HEK293 (cell line): ENCODE data around the gene GMEB2.
A peak's percentile ranks its signal among the peaks of the same experiment; 100 is the strongest.

Experiments used
- ATF2 ChIP-seq: fragments of 450-650 bp; formaldehyde crosslinking; IDR thresholded peaks from 2 replicates; pipeline ENCODE4 v1.5.1; 2016; ENCODE audit warnings: missing biosample characterization, missing genetic modification characterization, low read depth
- BCL11B ChIP-seq: fragments of 450-650 bp; formaldehyde crosslinking; IDR thresholded peaks from 2 replicates; pipeline ENCODE4 v1.5.1; 2016; ENCODE audit warnings: low read depth, missing biosample characterization, missing genetic modification characterization
- CTCF ChIP-seq: fragments of 450-650 bp; formaldehyde crosslinking; IDR thresholded peaks from 2 replicates; pipeline ENCODE4 v1.5.1; 2016; ENCODE audit warnings: missing biosample characterization, missing genetic modification characterization
- FEZF1 ChIP-seq: fragments of 450-650 bp; formaldehyde crosslinking; IDR thresholded peaks from 2 replicates; pipeline ENCODE4 v1.5.1; 2016; ENCODE audit warnings: missing biosample characterization, missing genetic modification characterization
- HOXC10 ChIP-seq: sonication (generic); formaldehyde crosslinking; IDR thresholded peaks from 2 replicates; pipeline ENCODE4 v1.8.1; 2023; ENCODE audit warnings: mild to moderate bottlenecking, missing genetic modification reagents
- YY2 ChIP-seq: fragments of 450-650 bp; formaldehyde crosslinking; IDR thresholded peaks from 2 replicates; pipeline ENCODE4 v1.5.1; 2016; ENCODE audit warnings: missing biosample characterization, missing genetic modification characterization
- ZBTB17 ChIP-seq: fragments of 450-650 bp; formaldehyde crosslinking; IDR thresholded peaks from 2 replicates; pipeline ENCODE4 v1.5.1; 2016; ENCODE audit warnings: missing biosample characterization, missing genetic modification characterization
- ZBTB26 ChIP-seq: fragments of 450-650 bp; formaldehyde crosslinking; optimal IDR thresholded peaks from 2 replicates; pipeline ENCODE3; 2016; ENCODE audit warnings: missing biosample characterization, mild to moderate bottlenecking, missing genetic modification characterization
- ZBTB49 ChIP-seq: fragments of 450-650 bp; formaldehyde crosslinking; IDR thresholded peaks from 2 replicates; pipeline ENCODE4 v1.5.1; 2016; ENCODE audit warnings: missing biosample characterization, missing genetic modification characterization, low read depth
- ZFP37 ChIP-seq: fragments of 450-650 bp; formaldehyde crosslinking; IDR thresholded peaks from 2 replicates; pipeline ENCODE4 v1.5.1; 2016; ENCODE audit warnings: missing biosample characterization, missing genetic modification characterization
- ZFP41 ChIP-seq: fragments of 450-650 bp; formaldehyde crosslinking; IDR thresholded peaks from 2 replicates; pipeline ENCODE4 v1.5.1; 2016; ENCODE audit warnings: missing biosample characterization, missing genetic modification characterization, borderline replicate concordance
- ZNF121 ChIP-seq: fragments of 450-650 bp; formaldehyde crosslinking; IDR thresholded peaks from 2 replicates; pipeline ENCODE4 v1.5.1; 2016; ENCODE audit warnings: missing biosample characterization, missing genetic modification characterization
- ZNF138 ChIP-seq: fragments of 450-650 bp; formaldehyde crosslinking; IDR thresholded peaks from 2 replicates; pipeline ENCODE4 v1.5.1; 2016; ENCODE audit warnings: missing biosample characterization, missing genetic modification characterization, borderline replicate concordance
- ZNF214 ChIP-seq: fragments of 450-650 bp; formaldehyde crosslinking; IDR thresholded peaks from 2 replicates; pipeline ENCODE4 v1.5.1; 2017; ENCODE audit warnings: missing biosample characterization, mild to moderate bottlenecking, missing genetic modification characterization, borderline replicate concordance
- ZNF23 ChIP-seq: fragments of 450-650 bp; formaldehyde crosslinking; IDR thresholded peaks from 2 replicates; pipeline ENCODE4 v1.5.1; 2016; ENCODE audit warnings: missing biosample characterization, missing genetic modification characterization, borderline replicate concordance
- ZNF335 ChIP-seq: fragments of 450-650 bp; formaldehyde crosslinking; conservative IDR thresholded peaks from 2 replicates; pipeline ENCODE4 v1.5.1; 2016; ENCODE audit warnings: missing biosample characterization, missing genetic modification characterization
- ZNF501 ChIP-seq: fragments of 450-650 bp; formaldehyde crosslinking; IDR thresholded peaks from 2 replicates; pipeline ENCODE4 v1.5.1; 2016; ENCODE audit warnings: missing biosample characterization, missing genetic modification characterization
- ZNF518A ChIP-seq: fragments of 450-650 bp; formaldehyde crosslinking; conservative IDR thresholded peaks from 2 replicates; pipeline ENCODE4 v1.5.1; 2016; ENCODE audit warnings: low read depth, missing biosample characterization, missing genetic modification characterization
- ZNF530 ChIP-seq: fragments of 450-650 bp; formaldehyde crosslinking; IDR thresholded peaks from 2 replicates; pipeline ENCODE4 v1.5.1; 2016; ENCODE audit warnings: low read depth, missing biosample characterization, missing genetic modification characterization
- ZNF664 ChIP-seq: fragments of 450-650 bp; formaldehyde crosslinking; IDR thresholded peaks from 2 replicates; pipeline ENCODE4 v1.5.1; 2016; ENCODE audit warnings: missing biosample characterization, missing genetic modification characterization
- ZNF692 ChIP-seq: fragments of 450-650 bp; formaldehyde crosslinking; IDR thresholded peaks from 2 replicates; pipeline ENCODE4 v1.5.1; 2016; ENCODE audit warnings: missing biosample characterization, missing genetic modification characterization
- ZNF785 ChIP-seq: fragments of 450-650 bp; formaldehyde crosslinking; IDR thresholded peaks from 2 replicates; pipeline ENCODE4 v1.5.1; 2016; ENCODE audit warnings: missing biosample characterization, missing genetic modification characterization
- ZNF791 ChIP-seq: fragments of 450-650 bp; formaldehyde crosslinking; IDR thresholded peaks from 2 replicates; pipeline ENCODE4 v1.5.1; 2016; ENCODE audit warnings: missing biosample characterization, missing genetic modification characterization
- ZSCAN18 ChIP-seq: fragments of 450-650 bp; formaldehyde crosslinking; IDR thresholded peaks from 2 replicates; pipeline ENCODE4 v1.5.1; 2016; ENCODE audit warnings: missing biosample characterization, missing genetic modification characterization

GMEB2 gene

GRCh38 chr20:63657937-63658748 lies 31.2 kb upstream of the GMEB2 start, which contains the start of gene RTEL1 (continued):
- TF ChIP-seq ZBTB49 (tag by site-specific recombination): no peak
- no peak for TF ChIP-seq ZNF791 (tag by site-specific recombination)
- TF ChIP-seq ATF2 (tag by site-specific recombination): no peak
- TF ChIP-seq ZNF121 (tag by site-specific recombination): peak; percentile 87
- peak; percentile 94 for TF ChIP-seq YY2 (tag by site-specific recombination)
- peak; percentile 90 for TF ChIP-seq ZBTB17 (tag by site-specific recombination)
- peak; percentile 97 for TF ChIP-seq ZBTB26 (tag by site-specific recombination)
- peak; percentile 81 for TF ChIP-seq ZNF518A (tag by site-specific recombination)
- TF ChIP-seq ZNF530 (tag by site-specific recombination): no peak
- peak; percentile 59; the same call in 1 of the 2 replicates for TF ChIP-seq ZFP41 (tag by site-specific recombination)
- TF ChIP-seq ZSCAN18 (tag by site-specific recombination): no peak
- TF ChIP-seq ZFP37: peak; percentile 96
- TF ChIP-seq ZNF335 (tag by site-specific recombination): peak; percentile 99
- TF ChIP-seq HOXC10 (CRISPR knock-in tag): no peak
- TF ChIP-seq ZNF214 (tag by site-specific recombination): no peak
- peak; percentile 59; the same call in 1 of the 2 replicates for TF ChIP-seq ZNF664 (tag by site-specific recombination)
- TF ChIP-seq FEZF1 (tag by site-specific recombination): 0 out of 2 replicates have a peak, but pooled peaks have one; percentile 19
- TF ChIP-seq BCL11B (tag by site-specific recombination): 0 out of 2 replicates have a peak, but pooled peaks have one; percentile 35
- peak; percentile 90 for TF ChIP-seq ZNF501
- TF ChIP-seq ZNF23 (tag by site-specific recombination): no peak
- no peak for TF ChIP-seq ZNF138 (tag by site-specific recombination)
- TF ChIP-seq CTCF: no peak
- peak; percentile 87 for TF ChIP-seq ZNF692 (tag by site-specific recombination)
- peak; percentile 87 for TF ChIP-seq ZNF785
